Fibroblast of pulmonary artery (primary cell): ENCODE results near the gene SNAP91.

Experiments used
- DNase-seq: peaks from one replicate; pipeline ENCODE4 v3.0.0-alpha.2; 2010; ENCODE audit warnings: low read depth
- H3K4me3 ChIP-seq: replicated peaks from 2 replicates; pipeline ENCODE4 v1.5.1; 2011; ENCODE audit warnings: low read depth, mild to moderate bottlenecking, control low read depth, low read length, moderate library complexity
- CTCF ChIP-seq: IDR thresholded peaks from 2 replicates; pipeline ENCODE4 v1.5.1; 2011; ENCODE audit warnings: mild to moderate bottlenecking, control low read depth, low read length, inconsistent platforms; ENCODE audit errors: missing control alignments

Gene SNAP91

GRCh38 chr6:83505356-83505755 lies 203.5 kb downstream of the SNAP91 start:
- H3K4me3 ChIP-seq, result no peak overlapping the region
- TF ChIP-seq CTCF, result no peak
- no peak for DNase-seq
